HepG2 (cell line): Measurements from ENCODE around the gene PGP. TPM values are rescaled to one million over a fixed set of nuclear protein-coding genes. Genes with fewer than 3 reads are reported as not detected.

ENCODE experiments used
- ARID2 ChIP-seq: sonication (generic); formaldehyde crosslinking; IDR thresholded peaks from 2 replicates; pipeline ENCODE4 v1.8.1; 2022; ENCODE audit warnings: mild to moderate bottlenecking, missing genetic modification reagents, borderline replicate concordance
- ARNT ChIP-seq: fragments of 450-650 bp; IDR thresholded peaks from 2 replicates; pipeline ENCODE4 v1.6.1; 2017
- CEBPG ChIP-seq: IDR thresholded peaks from 2 replicates; pipeline ENCODE4 v1.6.1; 2016
- CHCHD3 ChIP-seq: sonication (generic); formaldehyde crosslinking; IDR thresholded peaks from 2 replicates; pipeline ENCODE4 v1.8.0; 2022; ENCODE audit warnings: mild to moderate bottlenecking, missing genetic modification reagents, moderate library complexity
- FOXM1 ChIP-seq: sonication (generic); formaldehyde crosslinking; IDR thresholded peaks from 2 replicates; pipeline ENCODE4 v1.5.0; 2020; ENCODE audit warnings: missing genetic modification reagents
- HIVEP1 ChIP-seq: sonication (generic); formaldehyde crosslinking; IDR thresholded peaks from 2 replicates; pipeline ENCODE4 v1.4.0; 2020; ENCODE audit warnings: mild to moderate bottlenecking, missing genetic modification reagents
- IKZF4 ChIP-seq: sonication (generic); formaldehyde crosslinking; IDR thresholded peaks from 2 replicates; pipeline ENCODE4 v1.5.1; 2020; ENCODE audit warnings: borderline replicate concordance, mild to moderate bottlenecking, low read depth, missing genetic modification reagents; ENCODE audit errors: not compliant biosample characterization
- MIER2 ChIP-seq: IDR thresholded peaks from 2 replicates; pipeline ENCODE4 v1.6.1; 2016; ENCODE audit warnings: missing biosample characterization, missing genetic modification reagents
- NCOR1 ChIP-seq: fragments of 200-600 bp; sonication (generic); IDR thresholded peaks from 2 replicates; pipeline ENCODE4 v1.7.0; 2017; ENCODE audit warnings: antibody characterized with exemption, low read length, borderline replicate concordance
- PRMT3 ChIP-seq: sonication (generic); formaldehyde crosslinking; IDR thresholded peaks from 2 replicates; pipeline ENCODE4 v1.8.1; 2022; ENCODE audit warnings: low read depth, mild to moderate bottlenecking, moderate library complexity, missing genetic modification reagents, borderline replicate concordance
- RBFOX2 ChIP-seq: fragments of 200-400 bp; formaldehyde crosslinking; IDR thresholded peaks from 2 replicates; pipeline ENCODE4 v1.6.1; 2017; ENCODE audit warnings: low read depth, mild to moderate bottlenecking, low read length
- SP1 ChIP-seq, 2 experiments: fragments of 450-650 bp in 1 of 2; sonication (generic) in 1 of 2; formaldehyde crosslinking in 1 of 2; IDR thresholded peaks; 2 replicates each; pipeline versions ENCODE4 v1.4.0 to v1.6.1; 2016 to 2020; ENCODE audit warnings: missing genetic modification reagents in 1 of 2
- TCF7 ChIP-seq: sonication (generic); IDR thresholded peaks from 2 replicates; pipeline ENCODE4 v1.6.1; 2016; ENCODE audit warnings: antibody characterized with exemption, low read depth
- TGIF2 ChIP-seq: IDR thresholded peaks from 2 replicates; pipeline ENCODE4 v1.6.1; 2016; ENCODE audit warnings: control low read depth, missing compliant biosample characterization
- ZBTB7B ChIP-seq: sonication (generic); formaldehyde crosslinking; IDR thresholded peaks from 2 replicates; pipeline ENCODE4 v1.4.0; 2020; ENCODE audit warnings: missing genetic modification reagents
- ZNF326 ChIP-seq: sonication (generic); formaldehyde crosslinking; IDR thresholded peaks from 2 replicates; pipeline ENCODE4 v1.4.0; 2020; ENCODE audit warnings: missing genetic modification reagents, borderline replicate concordance
- ZNF383 ChIP-seq: sonication (generic); formaldehyde crosslinking; IDR thresholded peaks from 2 replicates; pipeline ENCODE4 v1.4.0; 2020; ENCODE audit warnings: missing genetic modification reagents, mild to moderate bottlenecking, borderline replicate concordance
- ZNF549 ChIP-seq: sonication (generic); formaldehyde crosslinking; IDR thresholded peaks from 2 replicates; pipeline ENCODE4 v1.5.0; 2020; ENCODE audit warnings: missing genetic modification reagents
- ZNF572 ChIP-seq: sonication (generic); formaldehyde crosslinking; IDR thresholded peaks from 2 replicates; pipeline ENCODE4 v1.5.1; 2020; ENCODE audit warnings: mild to moderate bottlenecking, missing genetic modification reagents
- ZNF598 ChIP-seq: sonication (generic); formaldehyde crosslinking; IDR thresholded peaks from 2 replicates; pipeline ENCODE4 v1.5.1; 2020; ENCODE audit warnings: mild to moderate bottlenecking, missing genetic modification reagents, borderline replicate concordance
- ZNF747 ChIP-seq: sonication (generic); formaldehyde crosslinking; IDR thresholded peaks from 2 replicates; pipeline ENCODE4 v1.8.1; 2023; ENCODE audit warnings: missing genetic modification reagents, mild to moderate bottlenecking, borderline replicate concordance
- polyA plus RNA-seq, 8 experiments: library from polyadenylated mRNA; depleted of rRNA in 3 of 8; stranded (reverse) in 7 of 8; unstranded in 1 of 8; fragments of >200 nt; fragmentation: Illumina TruSeq in 4 of 8; extraction: Trizol in 4 of 8; gene quantifications; 2 replicates each; pipeline versions ENCODE4 v1.2.1 to v1.2.3, GENCODE V29; 2011 to 2016; ENCODE audit warnings: low read depth in 4 of 8, missing spikeins in 1 of 8, mixed read lengths in 1 of 8; ENCODE audit not compliant: insufficient read depth in 1 of 8
- total RNA-seq, 5 experiments: library from RNA; depleted of rRNA; stranded (reverse); fragments of >200 nt; fragmentation: Illumina TruSeq; extraction: Trizol; gene quantifications; 2 replicates each; pipeline ENCODE4 v1.2.3, GENCODE V29; 2016; ENCODE audit warnings: low read depth in 1 of 5
- TF ChIP-seq, protein P1 (sequence below): sonication (generic); formaldehyde crosslinking; IDR thresholded peaks from 2 replicates; pipeline ENCODE4 v1.5.0; 2020; ENCODE audit warnings: missing genetic modification reagents
- TF ChIP-seq, protein P2 (sequence below): sonication (generic); formaldehyde crosslinking; IDR thresholded peaks from 2 replicates; pipeline ENCODE4 v1.4.0; 2020; ENCODE audit warnings: low read depth, missing genetic modification reagents
- TF ChIP-seq, protein P3 (sequence below): sonication (generic); formaldehyde crosslinking; conservative IDR thresholded peaks from 2 replicates; pipeline ENCODE4 v1.5.0; 2020; ENCODE audit warnings: missing genetic modification reagents

PGP gene
- total and polyA plus RNA-seq, 2 of the 13 experiments (the other 11 are each of a cell fraction or from before 2014, with no cell fraction given), result 7.3 to 18.3 TPM

DNA sequence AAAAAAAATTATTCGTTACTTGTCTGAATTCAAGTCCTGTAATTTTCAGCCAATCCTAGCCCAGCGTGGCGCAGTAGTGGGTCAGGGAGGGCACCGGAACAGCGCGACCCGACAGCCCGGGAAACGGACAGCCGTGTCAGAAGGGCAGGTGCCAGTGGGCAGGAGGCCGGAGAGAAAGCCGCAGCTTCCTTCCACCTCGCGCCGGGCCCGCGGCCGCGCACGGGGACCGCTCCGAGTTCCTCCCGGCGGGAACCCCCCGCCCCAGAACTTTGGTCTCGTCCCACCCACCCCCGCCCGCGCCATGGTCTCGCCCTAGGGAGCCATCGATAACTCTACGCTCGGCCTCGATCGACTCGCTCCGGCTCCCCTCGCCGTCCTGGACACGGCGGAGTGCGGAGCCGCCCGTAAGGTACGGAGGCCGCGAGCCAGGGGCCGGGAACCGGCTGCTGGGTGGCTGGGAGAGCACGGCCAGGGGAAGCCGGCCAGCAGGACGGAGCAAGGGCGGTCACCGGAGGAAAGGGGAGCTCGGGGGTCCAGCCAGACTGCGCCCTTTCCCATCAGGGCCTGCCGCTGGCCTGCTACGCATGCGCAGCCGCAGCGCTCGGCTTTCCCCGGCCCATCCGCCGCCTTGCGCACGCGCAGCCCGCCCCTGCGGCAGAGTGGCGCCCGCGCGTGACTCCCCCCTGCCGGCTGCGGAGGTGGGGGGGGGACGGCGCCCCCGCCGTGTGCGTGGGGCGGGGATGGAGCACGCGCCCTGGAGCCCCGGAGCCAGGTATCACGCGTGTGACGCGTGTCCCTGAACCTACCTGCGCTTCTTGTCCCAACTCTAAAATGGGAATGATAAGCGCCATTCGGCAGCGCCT is 9.3 kb downstream of the PGP start, which contains the start of gene MLST8 (continued):
- TF ChIP-seq ZBTB7B (CRISPR knock-in tag), result peak; percentile 1
- TF ChIP-seq ZNF598, result 0 out of 2 replicates have a peak, but pooled peaks have one; percentile 10
- no peak for TF ChIP-seq NCOR1
- TF ChIP-seq CHCHD3 (CRISPR knock-in tag), result no peak
- peak; percentile 97 for TF ChIP-seq RBFOX2
- no peak for TF ChIP-seq ARNT
- TF ChIP-seq, protein P1, sequence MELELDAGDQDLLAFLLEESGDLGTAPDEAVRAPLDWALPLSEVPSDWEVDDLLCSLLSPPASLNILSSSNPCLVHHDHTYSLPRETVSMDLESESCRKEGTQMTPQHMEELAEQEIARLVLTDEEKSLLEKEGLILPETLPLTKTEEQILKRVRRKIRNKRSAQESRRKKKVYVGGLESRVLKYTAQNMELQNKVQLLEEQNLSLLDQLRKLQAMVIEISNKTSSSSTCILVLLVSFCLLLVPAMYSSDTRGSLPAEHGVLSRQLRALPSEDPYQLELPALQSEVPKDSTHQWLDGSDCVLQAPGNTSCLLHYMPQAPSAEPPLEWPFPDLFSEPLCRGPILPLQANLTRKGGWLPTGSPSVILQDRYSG (CRISPR knock-in tag), result 0 out of 2 replicates have a peak, but pooled peaks have one; percentile 33
- peak; percentile 74 for TF ChIP-seq HIVEP1 (CRISPR knock-in tag)
- TF ChIP-seq IKZF4, result peak; percentile 86
- peak; percentile 64; the same call in 1 of the 2 replicates for TF ChIP-seq ZNF747 (CRISPR knock-in tag)
- TF ChIP-seq ZNF383 (CRISPR knock-in tag), result no peak
- TF ChIP-seq ZNF549, result no peak
- 0 out of 2 replicates have a peak, but pooled peaks have one; percentile 40 for TF ChIP-seq TGIF2 (CRISPR knock-in tag)
- TF ChIP-seq, protein P2, sequence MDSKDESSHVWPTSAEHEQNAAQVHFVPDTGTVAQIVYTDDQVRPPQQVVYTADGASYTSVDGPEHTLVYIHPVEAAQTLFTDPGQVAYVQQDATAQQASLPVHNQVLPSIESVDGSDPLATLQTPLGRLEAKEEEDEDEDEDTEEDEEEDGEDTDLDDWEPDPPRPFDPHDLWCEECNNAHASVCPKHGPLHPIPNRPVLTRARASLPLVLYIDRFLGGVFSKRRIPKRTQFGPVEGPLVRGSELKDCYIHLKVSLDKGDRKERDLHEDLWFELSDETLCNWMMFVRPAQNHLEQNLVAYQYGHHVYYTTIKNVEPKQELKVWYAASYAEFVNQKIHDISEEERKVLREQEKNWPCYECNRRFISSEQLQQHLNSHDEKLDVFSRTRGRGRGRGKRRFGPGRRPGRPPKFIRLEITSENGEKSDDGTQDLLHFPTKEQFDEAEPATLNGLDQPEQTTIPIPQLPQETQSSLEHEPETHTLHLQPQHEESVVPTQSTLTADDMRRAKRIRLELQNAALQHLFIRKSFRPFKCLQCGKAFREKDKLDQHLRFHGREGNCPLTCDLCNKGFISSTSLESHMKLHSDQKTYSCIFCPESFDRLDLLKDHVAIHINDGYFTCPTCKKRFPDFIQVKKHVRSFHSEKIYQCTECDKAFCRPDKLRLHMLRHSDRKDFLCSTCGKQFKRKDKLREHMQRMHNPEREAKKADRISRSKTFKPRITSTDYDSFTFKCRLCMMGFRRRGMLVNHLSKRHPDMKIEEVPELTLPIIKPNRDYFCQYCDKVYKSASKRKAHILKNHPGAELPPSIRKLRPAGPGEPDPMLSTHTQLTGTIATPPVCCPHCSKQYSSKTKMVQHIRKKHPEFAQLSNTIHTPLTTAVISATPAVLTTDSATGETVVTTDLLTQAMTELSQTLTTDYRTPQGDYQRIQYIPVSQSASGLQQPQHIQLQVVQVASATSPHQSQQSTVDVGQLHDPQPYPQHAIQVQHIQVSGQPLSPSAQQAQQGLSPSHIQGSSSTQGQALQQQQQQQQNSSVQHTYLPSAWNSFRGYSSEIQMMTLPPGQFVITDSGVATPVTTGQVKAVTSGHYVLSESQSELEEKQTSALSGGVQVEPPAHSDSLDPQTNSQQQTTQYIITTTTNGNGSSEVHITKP (CRISPR knock-in tag), result peak; percentile 100
- TF ChIP-seq ZNF326, result no peak
- no peak for TF ChIP-seq MIER2
- TF ChIP-seq ARID2 (CRISPR knock-in tag), result no peak
- no peak for TF ChIP-seq PRMT3
- no peak for TF ChIP-seq ZNF572
- TF ChIP-seq TCF7, result no peak
- TF ChIP-seq CEBPG (CRISPR knock-in tag), result no peak
- no peak for TF ChIP-seq SP1 (IDR thresholded peaks at IDR 0.05)
- TF ChIP-seq SP1 (CRISPR knock-in tag; IDR thresholded peaks at IDR 0.05), result 0 out of 2 replicates have a peak, but pooled peaks have one; percentile 42
- TF ChIP-seq, protein P3, sequence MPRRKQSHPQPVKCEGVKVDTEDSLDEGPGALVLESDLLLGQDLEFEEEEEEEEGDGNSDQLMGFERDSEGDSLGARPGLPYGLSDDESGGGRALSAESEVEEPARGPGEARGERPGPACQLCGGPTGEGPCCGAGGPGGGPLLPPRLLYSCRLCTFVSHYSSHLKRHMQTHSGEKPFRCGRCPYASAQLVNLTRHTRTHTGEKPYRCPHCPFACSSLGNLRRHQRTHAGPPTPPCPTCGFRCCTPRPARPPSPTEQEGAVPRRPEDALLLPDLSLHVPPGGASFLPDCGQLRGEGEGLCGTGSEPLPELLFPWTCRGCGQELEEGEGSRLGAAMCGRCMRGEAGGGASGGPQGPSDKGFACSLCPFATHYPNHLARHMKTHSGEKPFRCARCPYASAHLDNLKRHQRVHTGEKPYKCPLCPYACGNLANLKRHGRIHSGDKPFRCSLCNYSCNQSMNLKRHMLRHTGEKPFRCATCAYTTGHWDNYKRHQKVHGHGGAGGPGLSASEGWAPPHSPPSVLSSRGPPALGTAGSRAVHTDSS, result no peak
- TF ChIP-seq FOXM1, result 0 out of 2 replicates have a peak, but pooled peaks have one; percentile 57
